Activated T-cell treated with anti-CD3 and anti-CD28 coated beads, Interleukin-2, amount 50 U/mL, for 1 hour (primary cell): ENCODE results near the gene NNAT.

Experiments
- DNase-seq: peaks from one replicate; pipeline ENCODE4 v3.0.0-alpha.2; 2020

The NNAT gene

GRCh38 chr20:37567671-37568588 lies 46.9 kb downstream of the NNAT start:
- DNase-seq = no peak

GRCh38 chr20:37570419-37570818 lies 49.4 kb downstream of the NNAT start:
- no peak for DNase-seq

DNA sequence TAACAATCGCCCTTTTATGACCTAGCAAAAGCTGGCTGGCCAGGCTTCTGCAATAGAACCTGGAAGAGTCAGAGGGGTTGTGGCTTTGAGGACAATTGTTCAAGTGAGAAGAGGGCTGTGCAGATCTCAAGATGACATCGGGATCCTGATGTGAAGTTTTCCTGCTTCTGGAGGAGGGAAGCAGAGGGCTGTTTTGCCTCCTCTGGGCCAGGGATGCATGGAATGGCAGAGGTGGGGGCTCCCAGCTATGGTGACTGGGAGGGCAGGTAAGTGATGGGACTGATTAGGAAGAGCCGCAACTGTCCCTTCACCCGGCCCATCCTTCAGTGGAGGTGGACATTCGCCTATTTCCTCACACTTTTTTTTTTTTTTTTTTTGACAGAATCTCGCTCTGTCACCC lies 50.0 kb downstream of the NNAT start:
- no peak for DNase-seq
